ENCODE results near the gene TTC12.
A peak's percentile ranks its signal among the peaks of the same experiment; 100 is the strongest.

The TTC12 gene, protein sequence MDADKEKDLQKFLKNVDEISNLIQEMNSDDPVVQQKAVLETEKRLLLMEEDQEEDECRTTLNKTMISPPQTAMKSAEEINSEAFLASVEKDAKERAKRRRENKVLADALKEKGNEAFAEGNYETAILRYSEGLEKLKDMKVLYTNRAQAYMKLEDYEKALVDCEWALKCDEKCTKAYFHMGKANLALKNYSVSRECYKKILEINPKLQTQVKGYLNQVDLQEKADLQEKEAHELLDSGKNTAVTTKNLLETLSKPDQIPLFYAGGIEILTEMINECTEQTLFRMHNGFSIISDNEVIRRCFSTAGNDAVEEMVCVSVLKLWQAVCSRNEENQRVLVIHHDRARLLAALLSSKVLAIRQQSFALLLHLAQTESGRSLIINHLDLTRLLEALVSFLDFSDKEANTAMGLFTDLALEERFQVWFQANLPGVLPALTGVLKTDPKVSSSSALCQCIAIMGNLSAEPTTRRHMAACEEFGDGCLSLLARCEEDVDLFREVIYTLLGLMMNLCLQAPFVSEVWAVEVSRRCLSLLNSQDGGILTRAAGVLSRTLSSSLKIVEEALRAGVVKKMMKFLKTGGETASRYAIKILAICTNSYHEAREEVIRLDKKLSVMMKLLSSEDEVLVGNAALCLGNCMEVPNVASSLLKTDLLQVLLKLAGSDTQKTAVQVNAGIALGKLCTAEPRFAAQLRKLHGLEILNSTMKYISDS

DNA sequence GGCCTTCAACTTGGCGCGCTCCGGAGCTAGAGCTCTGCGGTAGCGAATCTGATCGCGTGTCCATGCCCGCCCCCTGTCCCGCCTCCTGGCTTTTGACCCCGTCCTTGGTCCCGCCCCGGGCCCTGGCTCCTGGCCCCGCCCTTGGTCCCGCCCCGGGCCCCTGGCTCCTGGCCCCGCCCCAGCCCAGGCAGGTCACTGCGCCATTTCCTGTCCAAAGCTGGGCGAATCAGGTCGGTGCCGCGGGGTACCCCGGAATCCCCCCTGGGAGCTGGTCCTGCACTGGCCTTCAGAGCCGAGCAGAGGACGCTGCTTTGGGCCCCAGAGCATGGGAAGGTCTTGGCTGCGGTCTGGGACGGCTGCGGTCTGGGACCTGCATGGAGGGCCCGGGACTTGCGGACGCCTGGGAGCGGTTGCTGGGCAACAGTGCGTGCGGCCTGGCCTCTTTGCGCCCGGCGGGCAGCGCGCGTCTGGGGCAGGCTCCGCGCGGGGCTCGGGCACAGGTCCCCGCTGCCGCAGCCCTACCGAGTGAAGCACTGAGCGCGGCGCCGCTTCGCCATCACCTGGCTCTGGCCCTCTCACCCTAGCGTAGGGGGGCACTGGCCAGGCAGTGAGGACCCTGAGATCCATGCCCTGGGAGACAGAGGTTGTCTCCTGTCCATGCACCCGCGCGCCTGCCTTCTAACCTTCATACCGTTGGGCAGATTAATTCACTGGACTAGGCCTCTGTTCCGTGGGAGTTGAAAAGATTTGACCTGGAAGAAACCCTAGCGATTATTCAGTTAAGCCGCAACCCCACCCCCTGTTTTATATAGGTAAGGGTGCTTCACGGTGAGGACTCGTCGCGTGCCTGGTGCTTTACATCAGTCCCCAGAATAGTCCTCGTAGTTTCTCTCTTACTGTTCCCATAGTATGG, at the start of gene TTC12:
Gene TTC12 (plus strand): TSS at position 195 of the 913 bp plus-strand sequence. CDS start 1,675 bp downstream, outside the sequence.
- Histone ChIP-seq H3K9me3 (ENCODE audit: low read length) (no peaks in the 10 kb centered on the region), H3K36me3 (ENCODE audit: insufficient read depth, low read length) (peaks cover 11% of the 10 kb centered on the region), H3K4me3 (ENCODE audit: low read depth in 1 of 2, low read length in 2 of 2) (peak within 1 kb of the TSS; percentile 66 to 73), H3K4me1 (ENCODE audit: insufficient read depth, low read length) (peaks cover 28% of the 10 kb centered on the region), H3K27ac (ENCODE audit: low read depth, low read length) (peak within 1 kb of the TSS; percentile 85), H3K27me3 (ENCODE audit: control insufficient read depth in 1 of 2, insufficient read depth in 2 of 2, low read length in 2 of 2) (no peaks in the 10 kb centered on the region), H3K9ac (ENCODE audit: low read length) (peak within 1 kb of the TSS; percentile 80)

DNA sequence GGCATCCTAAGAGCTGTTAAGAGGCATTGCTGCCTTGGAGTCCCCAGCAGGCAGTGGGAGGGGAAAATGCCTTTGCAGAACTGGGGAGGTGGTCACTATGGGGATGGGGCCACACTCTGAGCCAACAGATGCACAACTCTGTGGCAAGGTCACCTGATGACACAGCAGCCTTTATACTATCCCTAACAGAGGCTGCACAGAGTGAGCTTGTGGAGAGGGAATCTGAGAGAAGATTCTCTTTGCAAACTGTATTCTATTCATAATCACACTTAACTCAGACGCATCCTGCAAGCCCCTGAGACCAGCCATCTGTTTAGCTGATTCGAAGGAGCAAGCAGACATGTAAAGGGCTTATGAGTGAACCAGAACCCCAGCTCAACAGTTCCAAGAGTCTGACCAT, 49.0 kb upstream of the TTC12 start:
- H3K27me3 ChIP-seq (ENCODE audit: control insufficient read depth in 1 of 2, insufficient read depth in 2 of 2, low read length in 2 of 2) = no peaks in the 10 kb centered on the region
- no peak overlapping the region for H3K27ac ChIP-seq (ENCODE audit: low read depth, low read length)

DNA sequence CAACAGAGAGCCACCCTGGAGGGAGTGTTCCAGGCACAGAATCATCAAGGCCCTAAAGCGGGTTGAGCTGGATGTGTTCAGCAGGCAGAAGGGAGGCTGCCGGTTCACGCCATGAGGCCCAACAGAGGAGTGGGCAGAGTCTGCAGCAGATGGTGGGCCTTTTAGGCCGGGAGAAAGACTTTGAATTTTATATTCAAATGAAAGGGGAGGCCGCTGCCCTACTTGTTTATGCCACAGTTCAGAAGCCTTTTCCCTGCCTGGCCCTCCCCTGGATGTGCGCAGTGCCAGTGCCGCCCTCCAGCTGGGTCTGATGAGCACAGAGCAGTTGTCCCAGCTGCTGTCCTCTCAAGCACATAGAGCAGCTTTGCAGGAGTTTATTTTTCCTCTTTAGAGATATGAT, 46.9 kb upstream of the TTC12 start:
- H3K27me3 ChIP-seq (ENCODE audit: control insufficient read depth in 1 of 2, insufficient read depth in 2 of 2, low read length in 2 of 2) = no peaks in the 10 kb centered on the region
- no peak overlapping the region for H3K27ac ChIP-seq (ENCODE audit: low read depth, low read length)
- no peak overlapping the region for H3K9ac ChIP-seq (ENCODE audit: low read length)
- H3K36me3 ChIP-seq (ENCODE audit: insufficient read depth, low read length) = no peaks in the 10 kb centered on the region
- H3K4me1 ChIP-seq (ENCODE audit: insufficient read depth, low read length) = no peaks in the 10 kb centered on the region
- no peaks in the 10 kb centered on the region for H3K9me3 ChIP-seq (ENCODE audit: low read length)
- H3K4me3 ChIP-seq (ENCODE audit: low read depth in 1 of 2, low read length in 2 of 2) = no peak overlapping the region

More for the DNA sequence above, 49.0 kb upstream of the TTC12 start:
- Histone ChIP-seq H3K9me3 (ENCODE audit: low read length) (no peaks in the 10 kb centered on the region), H3K36me3 (ENCODE audit: insufficient read depth, low read length) (peaks cover 4% of the 10 kb centered on the region), H3K9ac (ENCODE audit: low read length) (no peak overlapping the region), H3K4me3 (ENCODE audit: low read depth in 1 of 2, low read length in 2 of 2) (no peak overlapping the region), H3K4me1 (ENCODE audit: insufficient read depth, low read length) (no peaks in the 10 kb centered on the region)

DNA sequence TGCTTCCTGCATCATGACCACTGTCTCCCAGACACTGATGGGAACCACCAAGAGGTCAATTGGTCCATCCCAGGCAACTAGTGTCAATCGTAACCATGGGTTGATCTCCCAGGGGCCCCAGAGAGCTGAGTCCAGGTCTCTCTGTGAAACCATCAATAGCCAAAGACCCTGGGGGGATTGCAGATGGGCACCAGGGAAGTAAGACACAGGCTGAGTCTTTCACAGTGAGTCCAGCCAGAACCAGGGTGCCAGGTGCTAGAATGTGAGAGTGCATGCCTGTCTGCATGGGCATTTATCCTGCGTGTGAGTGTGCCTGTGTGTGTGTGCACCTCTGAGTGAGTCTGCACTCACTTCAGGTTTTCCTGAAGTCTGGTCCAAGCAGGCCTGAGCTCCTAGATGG, 45.3 kb upstream of the TTC12 start:
- Histone ChIP-seq H3K27me3 (ENCODE audit: control insufficient read depth in 1 of 2, insufficient read depth in 2 of 2, low read length in 2 of 2) (no peaks in the 10 kb centered on the region), H3K4me1 (ENCODE audit: insufficient read depth, low read length) (no peaks in the 10 kb centered on the region), H3K4me3 (ENCODE audit: low read depth in 1 of 2, low read length in 2 of 2) (no peak overlapping the region), H3K9me3 (ENCODE audit: low read length) (no peaks in the 10 kb centered on the region), H3K27ac (ENCODE audit: low read depth, low read length) (no peak overlapping the region), H3K36me3 (ENCODE audit: insufficient read depth, low read length) (no peaks in the 10 kb centered on the region), H3K9ac (ENCODE audit: low read length) (no peak overlapping the region)

DNA sequence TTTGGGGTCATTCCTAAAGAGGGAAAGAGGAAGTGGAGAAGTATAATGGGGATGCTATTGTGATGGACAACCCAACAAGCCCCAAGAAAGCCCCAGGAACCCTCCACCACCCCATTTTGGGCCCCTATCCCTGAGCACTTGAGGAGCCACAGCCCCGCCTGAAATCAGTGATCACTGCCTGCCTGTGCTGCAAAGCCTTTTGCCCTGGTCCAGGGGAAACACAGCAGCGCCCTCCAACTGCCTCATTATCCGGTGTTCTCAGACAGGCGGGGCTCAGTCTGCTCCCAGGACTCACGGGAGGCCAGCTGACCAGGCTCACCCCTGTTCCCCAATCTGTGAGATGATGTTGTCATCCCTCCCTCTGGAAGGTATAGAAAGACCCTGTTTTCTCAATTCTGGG, 44.7 kb upstream of the TTC12 start:
- Histone ChIP-seq H3K36me3 (ENCODE audit: insufficient read depth, low read length) (no peaks in the 10 kb centered on the region), H3K9ac (ENCODE audit: low read length) (no peak overlapping the region), H3K9me3 (ENCODE audit: low read length) (no peaks in the 10 kb centered on the region), H3K4me1 (ENCODE audit: insufficient read depth, low read length) (no peaks in the 10 kb centered on the region), H3K27me3 (ENCODE audit: control insufficient read depth in 1 of 2, insufficient read depth in 2 of 2, low read length in 2 of 2) (no peaks in the 10 kb centered on the region), H3K27ac (ENCODE audit: low read depth, low read length) (no peak overlapping the region), H3K4me3 (ENCODE audit: low read depth in 1 of 2, low read length in 2 of 2) (no peak overlapping the region)

DNA sequence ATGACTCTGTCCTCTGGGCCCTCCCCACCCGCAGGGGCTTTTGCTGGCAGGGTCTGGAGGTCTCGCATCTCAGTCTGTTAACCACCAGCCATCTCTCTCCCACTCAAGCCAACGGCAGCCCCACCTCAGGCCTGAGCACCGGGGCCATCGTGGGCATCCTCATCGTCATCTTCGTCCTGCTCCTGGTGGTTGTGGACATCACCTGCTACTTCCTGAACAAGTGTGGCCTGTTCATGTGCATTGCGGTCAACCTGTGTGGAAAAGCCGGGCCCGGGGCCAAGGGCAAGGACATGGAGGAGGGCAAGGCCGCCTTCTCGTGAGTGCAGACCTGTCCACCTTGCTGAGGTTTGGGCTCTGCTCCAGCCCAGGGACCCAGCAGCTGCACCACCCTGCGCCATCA, 44.3 kb upstream of the TTC12 start:
- no peaks in the 10 kb centered on the region for H3K9me3 ChIP-seq (ENCODE audit: low read length)
- no peaks in the 10 kb centered on the region for H3K4me1 ChIP-seq (ENCODE audit: insufficient read depth, low read length)
- no peak overlapping the region for H3K9ac ChIP-seq (ENCODE audit: low read length)
- H3K27me3 ChIP-seq (ENCODE audit: control insufficient read depth in 1 of 2, insufficient read depth in 2 of 2, low read length in 2 of 2) = no peaks in the 10 kb centered on the region
- no peak overlapping the region for H3K27ac ChIP-seq (ENCODE audit: low read depth, low read length)
- no peaks in the 10 kb centered on the region for H3K36me3 ChIP-seq (ENCODE audit: insufficient read depth, low read length)
- no peak overlapping the region for H3K4me3 ChIP-seq (ENCODE audit: low read depth in 1 of 2, low read length in 2 of 2)

DNA sequence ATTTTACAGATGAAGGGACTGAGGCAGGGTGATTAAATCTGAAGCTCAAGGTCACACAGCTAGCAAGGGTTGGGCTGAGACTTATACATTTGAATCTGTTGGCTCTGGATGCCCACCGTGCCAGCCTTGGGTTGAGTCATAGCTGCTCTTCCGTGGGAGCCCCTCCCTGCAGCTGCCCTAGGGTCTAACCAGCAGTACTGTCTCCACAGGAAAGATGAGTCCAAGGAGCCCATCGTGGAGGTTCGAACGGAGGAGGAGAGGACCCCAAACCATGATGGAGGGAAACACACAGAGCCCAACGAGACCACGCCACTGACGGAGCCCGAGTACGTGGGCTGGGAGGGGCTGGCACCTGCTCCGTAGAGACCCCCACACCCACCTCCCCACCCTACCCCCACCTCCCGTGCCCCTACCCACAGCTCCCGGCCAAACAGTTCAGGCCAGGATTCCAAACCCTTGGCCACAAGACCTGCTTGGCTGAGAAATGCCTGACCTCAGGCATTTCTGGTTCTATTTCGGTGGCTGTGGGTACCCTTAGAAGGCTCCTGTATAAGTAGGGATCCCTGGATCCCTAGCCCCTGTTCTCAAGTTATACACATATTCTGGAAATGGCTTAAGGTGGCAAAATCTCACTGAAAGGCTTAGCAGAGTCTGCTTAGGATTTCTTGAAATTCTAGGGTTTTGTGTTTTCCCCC, 42.7 kb upstream of the TTC12 start:
- Histone ChIP-seq H3K36me3 (ENCODE audit: insufficient read depth, low read length) (no peaks in the 10 kb centered on the region), H3K9me3 (ENCODE audit: low read length) (no peaks in the 10 kb centered on the region), H3K4me1 (ENCODE audit: insufficient read depth, low read length) (no peaks in the 10 kb centered on the region), H3K27ac (ENCODE audit: low read depth, low read length) (no peak overlapping the region), H3K4me3 (ENCODE audit: low read depth in 1 of 2, low read length in 2 of 2) (no peak overlapping the region), H3K27me3 (ENCODE audit: control insufficient read depth in 1 of 2, insufficient read depth in 2 of 2, low read length in 2 of 2) (no peaks in the 10 kb centered on the region), H3K9ac (ENCODE audit: low read length) (no peak overlapping the region)

DNA sequence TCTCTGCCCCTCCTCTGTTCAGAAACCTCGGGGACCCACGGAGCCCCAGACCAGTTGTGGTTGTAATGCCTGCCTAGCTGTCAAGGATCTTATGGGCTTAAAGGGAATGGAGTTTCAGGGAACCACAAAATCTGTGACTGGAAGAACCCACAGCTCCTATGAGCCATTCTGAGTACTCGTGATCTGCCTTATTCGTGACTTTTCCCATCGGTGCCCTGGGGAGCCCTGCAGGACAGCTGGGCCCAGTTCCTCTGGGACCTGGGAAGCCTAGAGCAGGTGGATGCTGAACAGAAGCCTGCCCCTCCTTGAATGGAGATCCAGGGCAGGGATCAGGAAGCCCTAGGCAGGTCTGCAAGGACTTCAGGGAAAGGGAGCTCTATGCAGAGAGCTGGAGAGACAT, 42.1 kb upstream of the TTC12 start:
- H3K9ac ChIP-seq (ENCODE audit: low read length) = no peak overlapping the region
- no peaks in the 10 kb centered on the region for H3K9me3 ChIP-seq (ENCODE audit: low read length)
- no peaks in the 10 kb centered on the region for H3K27me3 ChIP-seq (ENCODE audit: control insufficient read depth in 1 of 2, insufficient read depth in 2 of 2, low read length in 2 of 2)
- H3K36me3 ChIP-seq (ENCODE audit: insufficient read depth, low read length) = no peaks in the 10 kb centered on the region
- no peak overlapping the region for H3K4me3 ChIP-seq (ENCODE audit: low read depth in 1 of 2, low read length in 2 of 2)
- H3K4me1 ChIP-seq (ENCODE audit: insufficient read depth, low read length) = no peaks in the 10 kb centered on the region
- H3K27ac ChIP-seq (ENCODE audit: low read depth, low read length) = no peak overlapping the region

DNA sequence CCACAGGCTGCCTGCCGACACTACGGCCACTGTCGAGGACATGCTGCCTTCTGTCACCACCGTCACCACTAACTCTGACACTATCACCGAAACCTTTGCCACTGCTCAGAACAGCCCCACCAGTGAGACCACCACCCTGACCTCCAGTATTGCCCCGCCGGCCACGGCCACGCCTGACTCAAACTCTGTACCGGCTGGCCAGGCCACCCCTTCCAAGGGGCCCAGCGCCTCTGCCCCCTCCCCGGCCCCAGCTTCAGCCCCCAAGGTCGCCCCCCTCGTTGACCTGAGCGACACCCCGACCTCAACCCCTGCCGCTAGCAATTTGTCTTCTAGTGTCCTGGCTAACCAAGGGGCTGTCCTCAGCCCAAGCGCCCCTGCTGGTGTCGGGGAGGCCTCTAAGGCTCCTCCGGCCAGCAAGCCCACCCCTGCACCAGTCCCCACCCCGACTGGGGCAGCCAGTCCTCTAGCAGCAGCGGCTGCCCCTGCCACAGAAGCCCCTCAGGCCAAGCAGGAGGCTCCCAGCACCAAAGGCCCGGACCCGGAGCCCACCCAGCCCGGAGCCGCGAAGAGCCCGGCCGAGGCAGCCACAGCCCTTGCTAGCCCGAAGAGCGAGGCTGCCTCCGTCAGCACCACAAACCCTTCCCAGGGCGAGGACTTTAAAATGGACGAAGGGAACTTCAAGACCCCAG, 41.3 kb upstream of the TTC12 start:
- no peaks in the 10 kb centered on the region for H3K4me1 ChIP-seq (ENCODE audit: insufficient read depth, low read length)
- no peak overlapping the region for H3K9ac ChIP-seq (ENCODE audit: low read length)

DNA sequence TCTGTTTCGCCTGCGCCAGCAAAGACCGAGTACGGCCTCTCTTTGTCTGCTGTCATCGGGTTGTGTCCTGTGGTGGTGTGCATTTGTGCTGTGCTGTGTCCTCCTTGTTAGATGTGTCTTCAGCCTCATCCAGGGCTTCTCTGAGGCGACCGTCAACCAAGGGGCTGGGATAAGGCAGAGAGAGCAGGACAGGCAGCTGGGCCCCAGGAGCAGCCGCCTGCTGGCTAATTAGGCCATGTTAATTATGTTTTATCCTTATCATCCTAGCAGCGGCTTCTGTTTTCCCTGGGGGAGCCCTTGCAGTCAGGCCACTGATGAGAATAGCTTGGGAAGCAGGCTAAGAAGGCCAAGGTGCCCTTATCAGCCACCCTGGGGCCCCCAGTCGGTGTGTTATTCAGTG, 40.7 kb upstream of the TTC12 start:
- Histone ChIP-seq H3K27ac (ENCODE audit: low read depth, low read length) (no peak overlapping the region), H3K4me1 (ENCODE audit: insufficient read depth, low read length) (no peaks in the 10 kb centered on the region), H3K36me3 (ENCODE audit: insufficient read depth, low read length) (no peaks in the 10 kb centered on the region), H3K4me3 (ENCODE audit: low read depth in 1 of 2, low read length in 2 of 2) (no peak overlapping the region), H3K9ac (ENCODE audit: low read length) (no peak overlapping the region), H3K9me3 (ENCODE audit: low read length) (no peaks in the 10 kb centered on the region), H3K27me3 (ENCODE audit: control insufficient read depth in 1 of 2, insufficient read depth in 2 of 2, low read length in 2 of 2) (no peaks in the 10 kb centered on the region)

More for the DNA sequence above, 41.3 kb upstream of the TTC12 start:
- no peak overlapping the region for H3K27ac ChIP-seq (ENCODE audit: low read depth, low read length)
- H3K36me3 ChIP-seq (ENCODE audit: insufficient read depth, low read length) = no peaks in the 10 kb centered on the region
- no peaks in the 10 kb centered on the region for H3K9me3 ChIP-seq (ENCODE audit: low read length)
- H3K4me3 ChIP-seq (ENCODE audit: low read depth in 1 of 2, low read length in 2 of 2) = no peak overlapping the region
- H3K27me3 ChIP-seq (ENCODE audit: control insufficient read depth in 1 of 2, insufficient read depth in 2 of 2, low read length in 2 of 2) = no peaks in the 10 kb centered on the region
